ENCODE data around the gene MUSK.
"Not testable (repeated sequence)": the region's sequence is repeated elsewhere in the genome, so short reads cannot be mapped to it uniquely, and the experiment has no call there.

Gene MUSK

GRCh38 chr9:110782701-110783100 is 114.1 kb downstream of the MUSK start:
- H3K4me3 ChIP-seq (ENCODE audit: insufficient read depth, low read length, poor library complexity, severe bottlenecking), result no peak overlapping the region
- H3K4me2 ChIP-seq (ENCODE audit: low read depth, low read length, poor library complexity, severe bottlenecking), result no peak overlapping the region
- H3K9me3 ChIP-seq (ENCODE audit: insufficient read depth, low read length), result no peaks in the 10 kb centered on the region
- H3K36me3 ChIP-seq (ENCODE audit: low read length), result no peaks in the 10 kb centered on the region
- no peak overlapping the region for H3K27ac ChIP-seq (ENCODE audit: low read depth, low read length)
- H3K9ac ChIP-seq (ENCODE audit: low read length), result no peak overlapping the region
- no peaks in the 10 kb centered on the region for H3K79me2 ChIP-seq (ENCODE audit: insufficient read depth, low read length)
- no peaks in the 10 kb centered on the region for H3K9me2 ChIP-seq (replicated peaks; ENCODE audit: insufficient read depth, low read length)
- H3F3A ChIP-seq (ENCODE audit: insufficient read depth), result no peaks in the 10 kb centered on the region
- H4K20me1 ChIP-seq (ENCODE audit: low read depth, low read length), result no peaks in the 10 kb centered on the region
- TF ChIP-seq, protein P1, sequence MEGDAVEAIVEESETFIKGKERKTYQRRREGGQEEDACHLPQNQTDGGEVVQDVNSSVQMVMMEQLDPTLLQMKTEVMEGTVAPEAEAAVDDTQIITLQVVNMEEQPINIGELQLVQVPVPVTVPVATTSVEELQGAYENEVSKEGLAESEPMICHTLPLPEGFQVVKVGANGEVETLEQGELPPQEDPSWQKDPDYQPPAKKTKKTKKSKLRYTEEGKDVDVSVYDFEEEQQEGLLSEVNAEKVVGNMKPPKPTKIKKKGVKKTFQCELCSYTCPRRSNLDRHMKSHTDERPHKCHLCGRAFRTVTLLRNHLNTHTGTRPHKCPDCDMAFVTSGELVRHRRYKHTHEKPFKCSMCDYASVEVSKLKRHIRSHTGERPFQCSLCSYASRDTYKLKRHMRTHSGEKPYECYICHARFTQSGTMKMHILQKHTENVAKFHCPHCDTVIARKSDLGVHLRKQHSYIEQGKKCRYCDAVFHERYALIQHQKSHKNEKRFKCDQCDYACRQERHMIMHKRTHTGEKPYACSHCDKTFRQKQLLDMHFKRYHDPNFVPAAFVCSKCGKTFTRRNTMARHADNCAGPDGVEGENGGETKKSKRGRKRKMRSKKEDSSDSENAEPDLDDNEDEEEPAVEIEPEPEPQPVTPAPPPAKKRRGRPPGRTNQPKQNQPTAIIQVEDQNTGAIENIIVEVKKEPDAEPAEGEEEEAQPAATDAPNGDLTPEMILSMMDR (IDR thresholded peaks at IDR 0.05; ENCODE audit: insufficient read depth, low read length, poor library complexity, severe bottlenecking), result no peak
- TF ChIP-seq EZH2phosphoT487 (conservative IDR thresholded peaks at IDR 0.05; ENCODE audit: low read length), result no peak
- no peak overlapping the region for H2AFZ ChIP-seq (ENCODE audit: low read depth, low read length, severe bottlenecking)
- H3K27me3 ChIP-seq (ENCODE audit: low read length), result no peaks in the 10 kb centered on the region

DNA sequence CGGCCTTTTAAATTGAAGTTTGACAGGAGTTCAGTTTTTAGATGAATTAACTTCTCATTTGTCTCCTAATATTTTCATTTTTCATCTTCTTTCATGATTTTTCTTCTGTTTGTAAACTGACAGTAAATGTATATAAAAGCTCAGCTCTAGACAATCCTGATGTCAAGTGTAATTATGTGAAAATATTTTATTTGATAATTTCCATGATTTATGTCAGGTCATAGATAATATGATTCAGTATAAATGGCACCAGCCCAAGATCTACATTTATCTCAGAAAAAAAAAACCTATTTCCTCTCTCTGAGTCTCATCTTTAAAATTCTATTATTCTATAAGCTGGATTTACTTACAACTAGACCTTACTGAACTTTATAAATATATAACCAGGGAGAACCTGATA is 115.7 kb downstream of the MUSK start:
- Histone ChIP-seq H3K9ac (ENCODE audit: low read length) (no peak overlapping the region), H3K4me3 (ENCODE audit: insufficient read depth, low read length, poor library complexity, severe bottlenecking) (no peak overlapping the region), H3K4me2 (ENCODE audit: low read depth, low read length, poor library complexity, severe bottlenecking) (no peak overlapping the region), H2AFZ (ENCODE audit: low read depth, low read length, severe bottlenecking) (no peak overlapping the region), H3K79me2 (ENCODE audit: insufficient read depth, low read length) (no peaks in the 10 kb centered on the region), H3K36me3 (ENCODE audit: low read length) (no peaks in the 10 kb centered on the region), H3K27me3 (ENCODE audit: low read length) (no peaks in the 10 kb centered on the region), H3F3A (ENCODE audit: insufficient read depth) (no peaks in the 10 kb centered on the region), H3K27ac (ENCODE audit: low read depth, low read length) (no peak overlapping the region), H3K9me3 (ENCODE audit: insufficient read depth, low read length) (no peaks in the 10 kb centered on the region), H3K9me2 (replicated peaks; ENCODE audit: insufficient read depth, low read length) (no peaks in the 10 kb centered on the region), H4K20me1 (ENCODE audit: low read depth, low read length) (no peaks in the 10 kb centered on the region)
- TF ChIP-seq, protein P1 (IDR thresholded peaks at IDR 0.05; ENCODE audit: insufficient read depth, low read length, poor library complexity, severe bottlenecking), result no peak
- TF ChIP-seq EZH2phosphoT487 (conservative IDR thresholded peaks at IDR 0.05; ENCODE audit: low read length), result no peak

DNA sequence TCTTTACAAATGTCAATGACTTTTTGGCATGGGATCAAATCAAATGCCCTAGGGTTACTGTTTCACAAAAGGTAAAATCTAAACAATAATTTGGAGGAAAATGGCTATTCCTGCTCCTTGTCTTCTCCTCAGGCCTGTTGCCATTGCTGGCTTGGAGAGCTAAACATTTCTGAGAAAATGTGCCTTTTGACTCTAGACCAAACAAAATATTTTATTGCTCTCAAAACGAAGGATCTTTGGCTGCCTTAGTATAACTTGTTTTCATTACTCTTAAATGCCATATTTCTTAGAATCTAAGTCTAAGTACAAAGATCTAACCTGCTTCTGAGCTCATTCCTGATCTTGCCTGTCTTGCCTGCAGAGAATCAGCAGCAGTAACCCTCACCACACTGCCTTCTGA is 116.6 kb downstream of the MUSK start:
- Histone ChIP-seq H3K4me3 (ENCODE audit: insufficient read depth, low read length, poor library complexity, severe bottlenecking) (no peak overlapping the region), H3K9me3 (ENCODE audit: insufficient read depth, low read length) (no peaks in the 10 kb centered on the region), H3K79me2 (ENCODE audit: insufficient read depth, low read length) (no peaks in the 10 kb centered on the region), H3F3A (ENCODE audit: insufficient read depth) (no peaks in the 10 kb centered on the region), H3K27ac (ENCODE audit: low read depth, low read length) (no peak overlapping the region), H3K9ac (ENCODE audit: low read length) (no peak overlapping the region), H2AFZ (ENCODE audit: low read depth, low read length, severe bottlenecking) (no peak overlapping the region), H3K9me2 (replicated peaks; ENCODE audit: insufficient read depth, low read length) (no peaks in the 10 kb centered on the region), H3K36me3 (ENCODE audit: low read length) (no peaks in the 10 kb centered on the region), H3K4me2 (ENCODE audit: low read depth, low read length, poor library complexity, severe bottlenecking) (no peak overlapping the region), H3K27me3 (ENCODE audit: low read length) (no peaks in the 10 kb centered on the region), H4K20me1 (ENCODE audit: low read depth, low read length) (no peaks in the 10 kb centered on the region)
- TF ChIP-seq, protein P1 (IDR thresholded peaks at IDR 0.05; ENCODE audit: insufficient read depth, low read length, poor library complexity, severe bottlenecking), result no peak
- TF ChIP-seq EZH2phosphoT487 (conservative IDR thresholded peaks at IDR 0.05; ENCODE audit: low read length), result no peak

DNA sequence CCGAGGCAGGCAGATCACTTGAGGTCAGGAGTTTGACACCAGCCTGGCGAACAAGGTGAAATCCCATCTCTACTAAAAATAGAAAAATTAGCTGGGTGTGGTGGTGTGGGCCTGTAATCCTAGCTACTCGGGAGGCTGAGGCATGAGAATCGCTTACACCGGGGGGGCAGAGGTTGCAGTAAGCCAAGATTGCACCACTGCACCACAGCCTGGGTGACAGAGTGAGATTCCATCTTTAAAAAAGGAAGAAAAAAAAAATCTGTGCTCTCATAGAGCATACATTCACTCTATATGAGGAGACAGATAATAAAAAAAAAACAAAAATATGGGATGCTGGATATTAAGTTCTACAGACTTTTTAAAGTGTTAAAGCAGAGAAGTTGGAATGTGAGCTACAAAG is 119.8 kb downstream of the MUSK start:
- H3K27me3 ChIP-seq (ENCODE audit: low read length); H3K9ac ChIP-seq (ENCODE audit: low read length); H3K79me2 ChIP-seq (ENCODE audit: insufficient read depth, low read length): not testable (repeated sequence)

More for the DNA sequence above, 119.8 kb downstream of the MUSK start:
- H3F3A ChIP-seq (ENCODE audit: insufficient read depth); H3K4me2 ChIP-seq (ENCODE audit: low read depth, low read length, poor library complexity, severe bottlenecking); H2AFZ ChIP-seq (ENCODE audit: low read depth, low read length, severe bottlenecking); H3K4me3 ChIP-seq (ENCODE audit: insufficient read depth, low read length, poor library complexity, severe bottlenecking); H3K9me3 ChIP-seq (ENCODE audit: insufficient read depth, low read length); H4K20me1 ChIP-seq (ENCODE audit: low read depth, low read length); H3K27ac ChIP-seq (ENCODE audit: low read depth, low read length); H3K36me3 ChIP-seq (ENCODE audit: low read length); H3K9me2 ChIP-seq (replicated peaks; ENCODE audit: insufficient read depth, low read length): not testable (repeated sequence)

Data from SU-DHL-6 (cell line).